NCI-H1417 treated with DMSO at 0.1 percent for 48 hours (cell line): ENCODE data around the gene IL22RA1.

ENCODE experiments used
- DNase-seq: peaks from one replicate; lab custom pipeline; 2025; lab: John Stamatoyannopoulos, UW

The IL22RA1 gene

DNA sequence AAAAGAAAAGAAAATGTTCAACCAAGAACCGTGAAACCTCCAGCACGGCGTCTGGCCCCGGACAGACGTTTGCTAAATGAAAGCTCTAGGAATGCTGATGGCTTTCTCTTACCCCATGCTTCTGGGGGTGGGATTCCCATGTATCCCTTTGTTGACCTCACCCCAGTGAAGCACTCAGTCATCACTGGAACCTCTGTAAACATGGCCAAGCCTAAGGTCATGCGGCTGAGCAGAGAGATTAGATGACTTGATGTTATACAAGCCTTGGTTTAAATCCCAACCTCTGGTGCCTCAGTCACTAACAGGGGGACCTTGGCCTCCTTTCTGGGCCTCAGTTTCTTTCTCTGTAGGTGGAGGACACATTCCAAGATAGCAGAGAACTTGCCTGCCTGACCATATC is 28.2 kb downstream of the IL22RA1 start:
- DNase-seq = no peak

DNA sequence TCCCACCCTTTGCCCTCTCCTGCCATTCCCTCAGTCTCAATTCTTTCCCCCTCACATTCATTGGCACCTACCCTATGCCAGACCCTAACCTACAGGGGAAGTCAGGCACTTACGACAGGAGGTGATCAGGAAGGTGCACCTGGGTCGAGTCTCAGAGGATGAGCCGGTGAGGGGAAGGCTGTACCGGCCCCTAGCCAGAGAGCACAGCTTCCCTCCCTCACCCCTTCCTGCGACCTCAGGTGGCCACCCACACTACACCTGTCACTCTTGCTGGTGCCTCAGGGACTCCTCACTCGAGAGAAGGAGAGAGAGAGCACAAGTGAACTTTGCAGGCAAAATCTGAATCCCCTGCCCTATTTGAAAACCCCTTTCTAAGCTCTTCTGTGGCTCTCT is 29.3 kb downstream of the IL22RA1 start:
- DNase-seq = no peak

DNA sequence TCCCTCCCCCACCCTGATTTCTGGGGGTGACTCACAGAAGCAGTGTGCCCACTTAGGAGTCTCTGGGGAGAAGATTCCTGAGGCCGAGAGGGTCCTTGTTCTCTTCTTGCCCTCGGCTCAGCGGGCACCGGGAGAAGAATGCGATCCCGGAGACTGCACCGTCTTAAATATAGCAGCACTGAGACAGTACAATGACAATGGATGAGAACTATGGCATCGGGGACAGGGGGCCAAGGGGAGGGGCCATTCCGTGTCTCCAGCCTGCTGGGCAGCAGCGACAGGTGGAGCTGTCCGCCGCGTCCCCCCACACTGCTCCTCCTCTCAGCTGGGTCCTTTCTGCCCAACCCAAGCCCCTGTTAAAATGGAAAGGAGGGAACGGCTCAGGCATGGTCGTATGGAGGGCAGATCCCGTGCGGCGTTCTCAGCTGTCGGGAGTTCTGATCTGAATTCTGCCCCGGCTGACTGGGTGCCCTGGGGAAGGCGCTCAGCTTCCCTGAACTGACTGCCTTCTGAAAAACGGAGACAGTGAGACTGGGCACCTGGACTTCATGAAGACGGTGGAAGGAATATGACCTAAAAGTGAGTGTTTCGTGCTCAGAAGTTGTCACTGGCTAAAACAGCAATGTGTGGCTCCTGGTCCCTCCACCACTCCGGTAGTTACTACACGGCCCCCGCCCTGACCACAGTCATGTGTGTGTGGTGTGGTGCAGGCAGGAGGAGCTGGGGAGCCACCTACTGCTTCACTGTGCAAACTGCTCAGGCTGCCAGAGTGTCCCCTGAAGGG is 30.8 kb downstream of the IL22RA1 start, which contains the start of gene MYOM3:
TSS of gene MYOM3 (minus strand) at position 140 of the 784 bp plus-strand sequence. CDS start 3,499 bp downstream, outside the sequence.
- no peak for DNase-seq

DNA sequence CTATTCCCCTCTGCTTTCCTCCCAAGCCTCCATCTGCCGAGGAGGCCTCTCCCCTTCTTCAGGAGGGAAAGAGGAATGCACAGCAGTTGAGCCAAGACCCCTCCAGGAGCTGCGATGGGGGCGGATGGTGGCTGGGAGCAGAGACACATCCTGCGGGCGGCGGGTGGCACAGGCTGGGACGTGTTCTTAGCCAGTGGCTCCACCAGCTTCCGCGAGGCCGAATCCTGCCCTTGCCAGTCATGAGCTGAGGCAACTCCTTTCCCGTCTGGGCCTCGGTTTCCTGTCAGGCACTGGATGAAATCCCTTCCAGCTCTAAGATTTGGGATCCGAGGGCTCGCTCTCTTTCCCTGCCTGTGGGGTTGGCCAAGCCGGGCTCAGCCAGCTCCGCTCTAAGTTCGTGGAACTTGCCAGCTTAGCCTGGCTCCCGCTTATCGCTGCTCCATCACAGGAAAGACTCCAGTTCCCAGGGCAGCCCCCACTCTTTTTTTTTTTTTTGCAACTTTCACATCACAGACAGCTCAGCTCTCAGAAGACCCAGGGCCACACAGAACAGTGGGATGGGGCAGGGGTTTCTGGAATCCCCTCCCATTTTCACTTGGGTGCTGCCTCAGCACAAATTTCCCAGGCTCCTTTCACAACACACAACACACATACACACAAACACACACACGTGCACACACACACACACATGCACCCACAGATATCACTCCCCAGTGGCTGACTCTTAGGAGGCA is 31.5 kb downstream of the IL22RA1 start:
- no peak for DNase-seq

DNA sequence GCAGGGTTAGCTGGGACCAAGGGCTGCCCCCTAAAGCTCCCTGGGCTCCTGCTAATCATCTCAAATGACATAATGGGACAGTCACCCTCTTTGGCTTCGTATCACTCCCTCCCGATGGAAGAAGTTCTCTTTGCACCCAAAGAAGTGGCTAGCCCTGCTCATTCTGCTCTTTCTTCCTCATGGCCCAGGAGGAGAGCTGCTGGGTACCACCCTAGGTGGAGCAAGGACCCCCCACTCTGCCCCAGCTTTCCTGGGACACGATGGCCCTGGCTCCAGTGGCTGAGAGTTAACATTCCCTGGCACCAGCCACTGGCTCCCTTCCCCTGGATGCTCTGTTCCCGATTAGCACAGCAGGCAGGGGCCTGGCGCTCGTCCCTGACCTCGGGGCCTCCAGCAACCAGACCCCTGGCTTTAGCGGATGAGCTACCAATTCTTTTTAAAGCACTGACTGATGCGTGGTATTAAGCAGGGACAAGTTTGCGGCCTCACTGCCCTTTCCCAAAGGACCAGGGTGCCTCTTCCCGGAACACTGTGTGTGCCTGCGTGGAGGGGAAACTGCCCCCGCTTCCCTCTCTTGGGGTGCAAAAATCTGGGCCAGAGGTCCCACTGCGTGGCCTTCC is 32.2 kb downstream of the IL22RA1 start:
- DNase-seq = no peak

DNA sequence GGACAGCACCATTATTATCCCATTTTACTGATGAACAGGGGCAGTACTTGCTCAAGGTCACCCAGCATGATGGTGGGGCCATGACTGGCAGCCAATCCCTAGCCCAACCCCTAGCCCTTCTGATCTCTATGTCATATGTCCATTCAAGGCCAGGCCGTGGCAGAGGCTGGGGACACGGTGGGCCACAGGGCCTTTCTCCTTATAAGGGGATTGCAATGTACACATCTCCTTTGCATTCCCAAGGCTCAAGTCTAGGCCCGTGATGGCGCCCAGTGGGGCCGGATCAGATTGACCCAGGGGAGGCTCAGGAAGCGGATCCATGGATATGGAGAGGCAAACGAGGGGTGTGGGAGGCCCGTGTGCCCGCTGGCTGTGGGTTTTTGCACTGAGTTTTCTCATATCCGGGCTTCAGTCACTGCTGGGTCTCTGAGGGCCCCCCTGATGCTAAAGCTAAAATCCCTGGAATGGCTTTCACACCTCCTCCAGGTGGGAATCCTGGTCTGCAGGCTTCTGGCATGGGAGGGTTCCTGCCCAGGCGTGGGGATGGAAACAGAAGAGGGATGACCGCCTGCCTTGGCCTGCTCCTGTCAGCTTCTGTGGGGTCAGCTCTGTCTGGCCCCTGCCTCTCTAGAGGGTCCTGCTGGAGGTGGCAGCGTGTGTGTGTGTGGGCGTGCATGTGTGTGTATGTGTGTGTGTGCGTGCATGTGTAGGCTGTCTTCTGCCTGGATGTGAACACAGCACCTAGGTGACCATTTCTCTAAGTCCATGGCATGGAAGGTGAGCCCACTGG is 33.1 kb downstream of the IL22RA1 start:
- DNase-seq = no peak

DNA sequence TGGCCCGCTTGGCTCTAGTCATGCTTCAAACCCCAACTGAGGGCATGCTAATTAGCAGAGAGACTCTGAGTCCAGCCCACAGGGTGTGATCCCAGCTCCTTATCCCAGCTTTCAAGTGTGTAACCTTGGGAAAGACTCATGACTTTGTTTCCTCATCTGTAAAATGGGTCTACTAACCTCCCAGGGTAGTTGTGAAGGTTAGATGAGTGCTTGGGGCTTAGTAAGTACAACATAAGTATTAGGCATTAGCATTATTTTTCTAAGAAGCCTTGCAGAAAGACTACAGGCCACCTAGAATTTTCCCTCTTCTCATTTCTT is 33.8 kb downstream of the IL22RA1 start:
- DNase-seq = no peak

DNA sequence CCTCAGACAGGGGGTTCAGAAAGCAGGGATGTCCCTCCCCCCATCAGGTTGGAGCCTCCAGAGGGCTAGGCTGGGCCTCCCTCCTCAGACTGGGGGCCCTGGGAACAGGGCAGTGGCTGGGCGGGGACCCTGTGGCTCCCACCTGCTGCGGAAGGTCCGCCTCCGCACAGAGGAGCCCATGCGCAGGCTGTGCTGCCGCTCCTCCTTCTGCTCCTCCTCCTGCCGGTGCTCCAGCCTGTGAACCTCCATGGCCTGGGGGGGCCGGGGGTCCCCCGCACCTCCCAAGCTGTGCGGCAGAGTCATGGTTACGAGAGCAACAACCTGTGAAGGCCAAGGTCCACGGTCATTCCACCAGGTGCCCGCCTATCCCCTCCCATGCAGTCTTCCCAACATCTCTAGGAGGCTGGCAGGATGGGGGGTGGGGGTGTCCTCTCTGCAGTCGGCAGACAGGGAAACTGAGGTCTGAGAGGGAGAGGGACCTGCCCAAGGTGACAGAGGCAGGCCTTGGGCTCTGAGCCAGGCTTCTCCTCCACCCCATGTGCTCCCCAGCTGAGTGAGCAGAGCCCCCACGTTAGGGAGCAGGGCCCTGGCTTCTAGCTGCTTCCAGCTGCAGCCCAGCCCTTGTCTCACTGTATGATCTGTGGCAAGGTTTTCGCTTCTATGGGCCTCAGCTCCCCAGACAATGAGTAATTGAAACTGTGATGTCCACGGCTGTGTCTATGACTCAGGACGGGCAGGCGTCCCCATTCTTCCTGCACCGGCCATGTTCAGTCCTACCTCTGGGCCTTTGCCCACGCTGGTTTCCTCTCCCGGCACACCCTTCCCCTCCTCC is 34.4 kb downstream of the IL22RA1 start:
- no peak for DNase-seq

DNA sequence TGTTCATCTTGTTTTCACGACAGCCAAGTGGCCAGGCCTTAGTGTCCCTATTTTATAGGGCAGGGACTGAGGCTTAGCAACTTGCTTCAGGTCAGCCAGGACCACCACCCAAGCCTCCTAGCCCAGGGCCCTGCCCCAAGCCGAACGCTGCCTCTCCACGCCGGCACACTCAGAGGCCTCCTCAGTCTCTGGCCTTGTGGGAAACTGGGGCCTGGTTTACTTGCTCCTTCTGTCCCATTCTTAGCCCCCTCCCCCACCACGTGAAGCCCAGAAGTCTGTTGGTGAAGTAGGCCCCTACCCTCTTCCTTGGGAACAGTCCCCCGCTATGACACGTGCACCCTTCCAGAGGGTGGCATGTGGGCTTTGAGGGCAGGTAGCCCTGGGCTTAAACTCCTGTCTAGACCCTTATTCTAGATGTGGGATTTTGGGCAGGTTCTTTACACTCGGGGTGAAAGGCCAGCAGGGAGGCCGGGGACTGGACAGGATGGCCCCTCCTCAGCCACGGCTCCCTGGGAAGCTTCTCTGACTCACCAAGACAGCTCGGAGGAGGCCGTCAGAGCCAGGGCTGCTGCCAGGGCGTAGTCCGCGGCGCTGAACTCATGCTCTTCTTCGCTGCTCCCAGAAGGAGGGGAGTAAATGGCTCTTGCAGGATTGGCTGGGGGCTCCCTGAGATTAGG is 35.3 kb downstream of the IL22RA1 start:
- DNase-seq = no peak

DNA sequence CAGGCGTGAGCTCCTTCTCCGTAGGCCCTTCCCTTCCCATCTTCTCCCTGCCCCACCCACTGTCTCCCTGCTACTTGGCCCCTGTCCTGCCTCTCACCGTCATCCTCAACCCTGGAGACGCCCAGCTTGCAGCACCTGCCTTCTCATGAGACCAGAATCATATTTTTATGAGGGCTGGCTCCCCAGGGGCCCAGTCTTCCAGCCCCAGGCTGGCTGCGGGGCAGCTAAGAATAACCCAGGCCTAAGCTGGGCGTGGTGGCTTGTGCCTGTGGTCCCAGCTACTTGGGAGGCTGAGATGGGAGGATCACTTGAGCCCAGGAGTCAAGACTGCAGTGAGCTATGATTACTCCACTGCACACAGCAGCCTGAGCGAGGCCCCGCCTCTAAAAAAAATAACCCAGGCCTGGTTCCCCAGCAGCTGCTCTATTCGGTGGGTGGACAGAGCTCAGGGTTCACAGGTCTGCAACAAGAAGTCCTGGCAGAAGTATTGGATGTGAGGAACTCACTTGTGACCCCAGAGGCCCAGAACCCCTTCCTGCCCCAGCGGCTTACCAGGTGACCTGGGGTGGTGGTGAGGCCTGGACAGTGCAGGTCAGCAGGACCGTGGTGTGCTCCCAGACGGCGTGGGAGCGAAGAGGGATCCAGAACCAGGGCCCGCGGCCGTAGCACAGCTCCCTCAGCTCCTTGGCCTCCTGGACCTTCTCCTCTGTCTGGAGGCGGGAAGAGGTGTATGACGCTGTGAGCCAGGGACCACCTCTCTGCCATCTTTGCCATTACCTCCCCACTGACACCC is 37.4 kb downstream of the IL22RA1 start:
- no peak for DNase-seq

DNA sequence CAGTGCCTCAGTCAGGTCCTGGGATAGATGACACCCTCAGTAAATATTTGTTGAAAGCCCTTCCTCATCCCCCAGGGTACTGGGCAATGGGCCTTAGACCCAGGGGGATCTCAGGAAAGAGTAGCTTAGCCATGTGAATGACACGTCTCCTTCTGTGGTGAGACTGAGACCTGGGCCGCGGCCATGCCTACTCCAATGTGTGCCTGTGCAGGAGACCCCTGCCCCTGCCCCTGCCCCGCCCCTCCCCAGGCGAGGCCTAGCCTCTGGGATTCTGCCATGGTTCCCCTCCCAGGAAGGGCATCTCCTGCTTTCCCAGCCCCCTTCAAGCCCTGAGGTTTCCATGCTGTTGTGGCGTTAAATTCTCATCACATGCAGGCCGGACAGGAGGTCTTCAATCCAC is 38.1 kb downstream of the IL22RA1 start:
- no peak for DNase-seq

DNA sequence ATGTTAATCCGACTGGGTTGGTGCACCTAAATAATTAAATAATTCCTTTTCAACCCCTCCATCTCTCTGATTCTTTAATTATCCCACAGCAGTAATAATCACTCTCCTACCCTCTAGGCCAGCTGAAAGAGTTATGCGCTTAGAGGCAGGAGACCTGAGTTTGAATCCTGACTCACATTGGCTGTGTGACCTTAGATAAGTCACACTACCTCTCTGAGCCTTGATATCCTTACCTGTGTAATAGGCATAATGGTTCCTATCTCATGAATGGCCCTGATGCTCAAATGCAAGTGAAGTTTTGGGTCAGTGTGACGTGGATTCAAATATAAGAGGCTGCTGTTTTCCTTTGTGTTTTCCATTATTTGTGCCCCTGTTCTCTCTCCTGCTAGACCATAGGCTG is 39.1 kb downstream of the IL22RA1 start:
- DNase-seq = no peak

DNA sequence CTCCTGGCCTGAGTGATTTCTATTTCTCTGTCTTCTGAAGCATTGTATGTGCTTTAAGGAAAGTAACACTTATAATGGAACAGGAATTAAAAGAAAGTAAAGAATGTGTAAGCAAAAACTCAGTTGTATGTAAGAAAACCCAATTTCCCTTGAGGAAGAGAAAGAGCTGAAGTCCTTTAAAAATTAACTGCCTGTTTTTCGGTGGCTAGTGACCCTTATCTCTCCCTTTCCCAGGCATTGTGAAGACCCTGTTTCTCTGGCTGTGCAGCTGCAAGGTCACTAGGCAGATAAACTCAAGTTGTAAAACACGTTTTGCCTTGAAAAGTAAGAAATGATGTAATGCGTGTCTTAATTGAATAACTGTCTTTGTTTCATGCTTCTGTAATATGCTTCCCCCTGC is 39.5 kb downstream of the IL22RA1 start:
- no peak for DNase-seq

DNA sequence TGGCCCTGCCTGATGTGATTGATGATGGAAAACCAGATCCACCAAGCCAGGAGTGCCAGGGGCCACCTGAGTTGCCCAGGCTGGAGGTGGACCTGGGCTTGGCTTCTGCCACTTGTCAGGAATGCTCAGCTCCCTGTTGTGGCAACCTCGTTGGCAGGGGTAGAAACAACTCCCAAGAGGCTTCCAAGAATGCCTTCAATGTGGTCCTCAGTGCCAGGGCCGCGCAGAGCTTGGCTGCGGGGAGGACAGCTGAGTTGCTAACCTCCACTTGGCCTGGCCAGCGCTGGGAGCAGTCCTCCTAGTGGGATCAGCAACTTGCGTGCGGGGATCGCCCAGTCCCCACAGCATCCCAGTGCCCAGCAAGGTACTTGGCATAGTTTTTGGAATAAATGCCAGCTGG is 40.0 kb downstream of the IL22RA1 start:
- no peak for DNase-seq

DNA sequence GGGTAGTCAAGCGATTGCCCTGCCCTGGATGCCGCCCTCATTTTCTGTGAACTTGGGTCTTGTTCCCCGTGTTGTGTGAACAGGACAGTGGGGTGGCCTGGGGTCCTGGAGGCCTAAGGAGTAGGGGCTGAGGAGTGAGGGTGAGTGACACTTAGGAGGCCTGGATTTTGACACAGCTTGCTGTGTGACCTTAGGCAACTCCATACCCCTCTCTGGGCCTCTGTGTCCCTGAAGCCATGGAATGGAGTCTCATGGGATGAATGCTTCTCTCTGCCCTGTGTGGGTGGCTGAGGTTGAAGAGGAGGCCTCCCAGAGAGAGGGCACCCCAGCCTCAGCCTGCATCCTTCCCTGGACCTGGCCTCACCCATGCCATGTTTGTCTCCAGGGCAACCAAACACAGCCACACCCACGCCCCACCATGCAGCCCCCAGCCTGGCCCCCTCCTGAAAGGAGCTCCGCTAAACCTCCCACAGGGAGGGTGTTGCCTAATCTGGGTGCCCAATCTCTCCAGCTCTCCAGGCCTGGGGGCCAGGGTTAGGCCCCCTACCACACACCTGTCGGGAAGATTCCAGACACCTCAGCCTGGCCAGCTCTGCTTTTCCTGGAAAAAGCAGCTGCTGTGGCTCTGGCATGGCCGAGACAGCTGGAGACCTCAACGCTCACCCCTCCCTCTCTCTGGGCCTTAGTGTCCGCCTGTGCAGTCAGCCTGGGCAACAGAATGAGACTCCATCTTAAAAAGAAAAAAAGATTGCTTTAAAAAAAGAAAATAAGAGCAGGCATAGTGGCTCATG is 40.9 kb downstream of the IL22RA1 start:
- no peak for DNase-seq

DNA sequence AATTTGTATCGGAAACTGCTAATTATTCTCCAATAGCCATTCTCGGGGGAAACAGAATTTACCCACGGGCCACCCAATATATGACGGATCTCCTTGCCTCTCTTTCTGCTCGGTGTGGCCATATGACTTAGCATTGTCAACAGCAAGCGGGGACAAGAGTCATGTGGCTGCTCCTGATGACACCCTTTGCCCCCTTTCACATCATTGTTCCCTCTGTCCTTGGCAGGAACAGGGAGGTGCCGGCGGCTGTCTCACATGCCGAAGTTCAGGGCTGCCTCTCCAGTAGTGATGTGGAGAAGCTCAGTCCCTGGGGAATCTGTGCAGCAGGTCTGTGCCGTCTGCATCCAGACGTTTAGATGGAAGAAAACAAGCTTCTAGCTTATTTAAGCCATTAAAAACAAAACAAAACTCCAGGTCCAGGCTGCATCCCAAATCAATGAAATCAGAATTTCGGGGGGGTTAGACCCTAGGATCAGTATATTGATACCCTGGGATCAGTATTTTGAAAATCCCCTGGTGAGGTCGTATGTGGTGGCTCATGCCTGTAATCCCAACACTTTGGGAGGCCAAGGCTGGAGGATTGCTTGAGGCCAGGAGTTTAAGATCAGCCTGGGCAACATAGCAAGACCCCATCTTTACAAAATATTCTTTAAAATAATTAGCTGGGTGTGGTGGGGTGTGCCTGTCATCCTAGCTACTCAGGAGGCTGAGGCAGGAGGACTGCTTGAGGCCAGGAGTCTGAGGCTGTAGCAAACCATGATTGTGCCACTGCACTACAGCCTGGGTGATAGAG is 41.8 kb downstream of the IL22RA1 start:
- DNase-seq = no peak

DNA sequence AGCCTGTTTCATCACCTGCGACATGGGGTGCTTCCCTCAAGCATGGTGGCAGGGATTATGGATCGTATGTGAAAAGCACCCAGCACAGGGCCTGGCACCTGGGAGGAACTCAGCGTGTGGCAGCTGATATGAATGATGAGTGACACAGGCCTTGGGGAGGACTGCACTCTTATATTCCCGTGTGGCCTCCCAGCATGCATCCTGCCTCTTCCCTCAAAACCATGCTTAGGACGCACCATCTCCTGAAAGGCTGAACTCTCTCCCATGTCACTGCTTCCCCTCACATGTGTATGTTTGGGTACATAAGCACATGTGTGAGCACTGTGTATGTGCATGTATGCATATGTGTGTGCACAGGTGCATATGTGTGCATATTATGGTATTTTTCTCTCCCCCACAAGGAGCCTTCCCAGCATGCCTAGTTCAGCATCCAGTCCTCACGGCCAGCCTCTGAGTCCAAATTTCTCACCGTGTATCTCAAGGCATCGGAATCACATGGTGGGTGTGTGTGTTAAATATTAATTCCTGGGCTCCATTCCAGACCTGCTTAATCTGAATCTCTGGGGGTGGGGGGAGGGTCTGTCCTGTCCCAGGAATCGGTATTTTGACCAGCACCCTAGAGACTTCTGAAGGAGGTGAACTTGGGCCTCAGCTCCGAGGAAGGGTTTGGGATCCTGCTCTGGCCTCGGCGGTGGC is 43.8 kb downstream of the IL22RA1 start:
- DNase-seq = no peak

DNA sequence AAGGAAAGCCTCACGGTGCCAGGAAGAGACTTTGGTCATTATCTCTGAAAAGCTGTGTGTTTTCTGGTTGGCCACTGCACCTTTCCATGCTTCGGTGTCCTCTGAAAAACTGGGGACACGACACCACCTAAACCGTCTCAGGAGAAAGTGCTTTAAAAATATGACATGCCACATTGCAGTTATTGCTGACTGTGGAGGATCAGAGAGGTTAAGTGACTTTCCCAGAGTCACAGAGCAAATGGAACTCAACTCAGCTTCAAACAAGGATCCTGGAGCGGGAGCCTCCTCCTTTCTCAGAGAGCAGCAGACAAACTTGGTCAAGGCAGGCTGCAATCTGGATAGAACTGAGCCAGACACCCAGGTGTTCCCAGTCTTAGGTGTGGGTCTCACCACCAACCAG is 44.8 kb downstream of the IL22RA1 start:
- no peak for DNase-seq
